Ureter (tissue), 1 donor: ENCODE results near the gene FGFR2. TPM values are rescaled to one million over a fixed set of nuclear protein-coding genes. Genes with fewer than 3 reads are reported as not detected.

Source experiments
- DNase-seq: peaks from one replicate; pipeline ENCODE4 v3.0.0-alpha.2; 2020; ENCODE audit warnings: low spot score
- total RNA-seq: library from RNA; stranded (reverse); gene quantifications from one replicate; pipeline ENCODE4 v1.2.4, GENCODE V29; 2023
- donor health status: DM: yes; HTN: yes; CAD: no.

FGFR2 gene
- total RNA-seq, 1 donor from 2014 or later, result 36.2 TPM

- DNase-seq, result no peak
These were observed 145.7 kb downstream of the FGFR2 start for GRCh38 chr10:121452581-121452980.

- no peak for DNase-seq
These were observed 148.0 kb downstream of the FGFR2 start for GRCh38 chr10:121450247-121450646.

DNA sequence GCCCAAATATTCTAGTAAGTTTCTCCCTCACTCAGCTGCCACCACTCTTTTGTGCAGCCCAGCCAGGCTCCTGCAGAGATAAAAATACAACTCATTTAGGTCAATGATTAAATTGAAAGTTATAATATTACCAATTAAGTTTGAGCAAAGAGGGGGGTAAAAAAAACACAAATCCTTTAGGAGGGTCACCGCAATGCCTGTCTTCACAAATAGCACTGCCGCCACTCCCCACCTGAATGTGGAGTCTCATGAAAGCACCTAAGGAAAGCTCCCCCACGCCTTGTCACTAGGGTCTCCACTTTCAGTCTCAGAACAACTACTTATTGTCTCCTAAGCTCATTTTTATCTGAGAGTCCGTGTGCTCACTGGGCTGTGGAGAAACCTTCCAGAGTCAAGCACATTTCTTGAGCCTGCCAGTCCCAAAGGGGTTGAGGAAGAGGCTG lies 148.7 kb downstream of the FGFR2 start:
- no peak for DNase-seq

- DNase-seq, result no peak
These were observed 149.3 kb downstream of the FGFR2 start for GRCh38 chr10:121448766-121449421.

GRCh38 chr10:121444520-121445165 lies 153.6 kb downstream of the FGFR2 start:
- DNase-seq, result no peak

GRCh38 chr10:121442086-121442935 lies 155.9 kb downstream of the FGFR2 start:
- DNase-seq, result no peak

- DNase-seq, result no peak
These were observed 157.8 kb downstream of the FGFR2 start for GRCh38 chr10:121440461-121440860.

DNA sequence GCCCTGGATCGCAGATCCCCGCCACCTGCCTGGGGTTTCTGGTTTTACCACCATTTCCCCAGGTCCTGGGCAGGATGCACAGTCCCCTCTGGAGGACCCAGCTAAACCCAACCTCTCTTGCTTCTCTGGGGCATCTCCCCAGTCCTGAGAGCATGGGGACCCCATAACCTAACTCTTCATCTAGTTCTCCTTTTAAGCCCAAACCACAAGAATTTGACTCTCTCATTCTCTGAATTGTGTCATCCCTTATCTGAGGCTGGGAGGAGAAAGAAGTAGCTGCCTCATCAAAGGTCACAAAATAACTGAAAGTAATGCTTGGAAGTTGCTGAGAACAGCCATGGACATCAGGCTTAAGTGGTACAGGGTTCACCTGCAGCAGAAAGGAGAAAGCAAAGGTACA lies 159.9 kb downstream of the FGFR2 start:
- no peak for DNase-seq

- DNase-seq, result peak; percentile 46
These were observed 160.6 kb downstream of the FGFR2 start for GRCh38 chr10:121437596-121437995.

DNA sequence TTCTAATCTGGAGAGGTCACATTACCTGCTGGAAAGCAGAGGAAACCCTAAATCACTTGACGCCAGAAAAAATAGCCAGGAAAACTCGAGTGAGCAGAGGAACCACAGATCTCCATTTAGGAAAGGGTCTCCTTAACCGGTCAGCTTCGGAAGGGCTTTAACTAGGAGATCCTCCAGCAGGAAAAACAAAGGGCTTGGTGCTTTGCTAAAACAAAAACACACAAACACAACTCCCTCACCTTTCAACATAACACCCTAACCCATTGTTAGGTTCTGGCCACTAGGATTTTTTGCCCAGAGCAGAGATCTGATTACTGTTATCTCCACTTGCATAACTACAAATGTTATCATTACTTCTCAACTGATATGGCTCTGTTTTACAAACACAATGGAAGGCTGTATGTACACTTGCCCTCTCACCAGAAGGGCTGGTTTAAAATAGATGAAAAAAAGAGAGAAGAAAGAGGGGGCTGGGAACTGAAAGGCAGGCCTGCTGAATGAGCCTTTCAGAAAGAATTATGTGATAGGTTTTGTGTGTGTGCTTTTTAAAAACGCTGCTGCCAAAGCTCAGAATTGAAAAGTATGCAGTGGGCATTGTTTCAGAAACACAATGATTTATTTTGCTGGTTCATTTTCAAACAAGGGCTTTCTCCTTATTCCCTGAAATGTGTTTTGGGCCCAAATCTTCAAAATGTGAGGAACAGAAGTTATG lies 161.5 kb downstream of the FGFR2 start:
- no peak for DNase-seq

DNA sequence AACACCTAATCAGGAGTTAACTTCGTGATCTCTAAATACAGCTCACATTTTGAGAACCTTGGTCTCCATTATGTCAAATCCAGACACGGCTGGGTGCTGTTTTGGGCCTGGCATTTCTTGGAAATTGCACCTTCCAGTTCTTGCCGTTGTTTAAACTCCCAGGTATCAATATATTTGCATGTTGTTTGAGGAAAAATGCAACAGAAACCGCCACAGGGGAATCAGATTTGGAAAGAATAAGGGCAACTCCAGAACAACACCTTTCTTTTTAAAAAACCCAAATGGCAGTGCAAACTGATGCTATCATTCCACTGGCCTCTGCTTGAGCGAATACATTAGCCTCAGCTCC lies 162.0 kb downstream of the FGFR2 start:
- DNase-seq, result no peak

- no peak for DNase-seq
These were observed 163.0 kb downstream of the FGFR2 start for GRCh38 chr10:121435099-121435875.

DNA sequence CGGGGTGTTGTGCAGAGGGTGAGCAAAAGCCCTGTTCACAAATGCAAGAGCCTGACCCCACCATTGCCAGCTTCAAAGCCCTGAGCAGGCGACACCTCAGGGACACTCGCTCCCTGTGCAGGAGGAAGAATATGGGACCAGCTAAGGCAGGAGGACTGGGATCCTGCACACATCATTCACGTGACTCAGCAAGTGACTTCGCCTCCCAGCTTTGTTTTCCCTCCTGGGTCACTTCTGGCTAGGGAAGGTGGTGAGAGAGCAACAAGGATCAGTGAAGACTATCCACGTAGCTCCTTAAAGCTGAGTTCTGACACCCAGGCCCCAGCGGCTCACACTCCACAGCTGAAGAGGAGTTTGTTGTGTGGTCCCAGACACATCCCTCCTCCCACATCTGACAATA lies 164.3 kb downstream of the FGFR2 start:
- no peak for DNase-seq

GRCh38 chr10:121428867-121429266 lies 169.4 kb downstream of the FGFR2 start:
- no peak for DNase-seq
